ENCODE data around the gene UNKL. TPM values are rescaled to one million over a fixed set of nuclear protein-coding genes. Genes with fewer than 3 reads are reported as not detected.
A peak's percentile ranks its signal among the peaks of the same experiment; 100 is the strongest.

The UNKL gene
- total and polyA plus RNA-seq, 4 donors, result 7.9 to 31.2 (median 16.9) TPM

- H3K27me3 ChIP-seq (ENCODE audit: control insufficient read depth in 3 of 3, insufficient read depth in 3 of 3, low read length in 2 of 3), result no peaks in the 10 kb centered on the region
- no peaks in the 10 kb centered on the region for H3K36me3 ChIP-seq (ENCODE audit: control insufficient read depth in 4 of 4, insufficient read depth in 4 of 4, low read length in 4 of 4)
- no peak overlapping the region for H3K9ac ChIP-seq (ENCODE audit: insufficient read depth in 1 of 2, low read length in 2 of 2)
- peak in 1 of 3 donors; percentile 8 for DNase-seq
- no peaks in the 10 kb centered on the region for H3K9me3 ChIP-seq (ENCODE audit: control insufficient read depth in 4 of 4, insufficient read depth in 3 of 4, low read length in 3 of 4)
- TF ChIP-seq, protein P1, sequence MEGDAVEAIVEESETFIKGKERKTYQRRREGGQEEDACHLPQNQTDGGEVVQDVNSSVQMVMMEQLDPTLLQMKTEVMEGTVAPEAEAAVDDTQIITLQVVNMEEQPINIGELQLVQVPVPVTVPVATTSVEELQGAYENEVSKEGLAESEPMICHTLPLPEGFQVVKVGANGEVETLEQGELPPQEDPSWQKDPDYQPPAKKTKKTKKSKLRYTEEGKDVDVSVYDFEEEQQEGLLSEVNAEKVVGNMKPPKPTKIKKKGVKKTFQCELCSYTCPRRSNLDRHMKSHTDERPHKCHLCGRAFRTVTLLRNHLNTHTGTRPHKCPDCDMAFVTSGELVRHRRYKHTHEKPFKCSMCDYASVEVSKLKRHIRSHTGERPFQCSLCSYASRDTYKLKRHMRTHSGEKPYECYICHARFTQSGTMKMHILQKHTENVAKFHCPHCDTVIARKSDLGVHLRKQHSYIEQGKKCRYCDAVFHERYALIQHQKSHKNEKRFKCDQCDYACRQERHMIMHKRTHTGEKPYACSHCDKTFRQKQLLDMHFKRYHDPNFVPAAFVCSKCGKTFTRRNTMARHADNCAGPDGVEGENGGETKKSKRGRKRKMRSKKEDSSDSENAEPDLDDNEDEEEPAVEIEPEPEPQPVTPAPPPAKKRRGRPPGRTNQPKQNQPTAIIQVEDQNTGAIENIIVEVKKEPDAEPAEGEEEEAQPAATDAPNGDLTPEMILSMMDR (IDR thresholded peaks at IDR 0.05; ENCODE audit: control extremely low read depth, extremely low read depth), result no peak
- H3K4me1 ChIP-seq (ENCODE audit: control insufficient read depth in 5 of 5, insufficient read depth in 5 of 5, low read length in 5 of 5), result peaks cover 0 to 27% (median 0%) of the 10 kb centered on the region in 5 donors
- no peak overlapping the region for H3K4me3 ChIP-seq
- H3K27ac ChIP-seq (ENCODE audit: low read depth in 1 of 2, low read length in 1 of 2), result no peak overlapping the region
- no peak for ATAC-seq (ENCODE audit: insufficient read depth, low FRiP score)
- WGBS, 2 donors, result 94 to 97% methylated on average over 28 to 40 of the region's 40 CpGs
These were observed 20.4 kb upstream of the UNKL start for GRCh38 chr16:1434644-1435592.

DNA sequence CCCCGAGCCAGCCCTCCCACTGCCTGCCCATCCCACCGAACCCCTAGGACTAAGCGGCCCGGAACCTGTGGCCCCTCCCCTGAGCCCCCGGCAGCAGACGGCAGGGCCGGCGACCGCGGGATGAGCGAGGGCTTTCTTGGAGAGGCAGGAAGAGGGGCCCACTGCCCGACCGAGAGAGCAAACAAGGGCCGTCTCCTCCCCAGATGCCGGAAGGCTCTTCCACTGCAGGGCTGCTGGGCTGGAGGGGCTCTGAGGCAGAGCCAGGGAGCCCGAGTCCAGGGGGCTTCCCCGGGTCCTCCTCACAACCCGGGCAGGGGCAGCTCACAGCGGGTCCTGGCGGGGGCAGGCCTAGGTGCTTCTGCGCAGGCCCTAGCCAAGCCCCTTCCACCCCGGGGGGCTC lies 19.3 kb upstream of the UNKL start:
- Histone ChIP-seq H3K9ac (ENCODE audit: insufficient read depth in 1 of 2, low read length in 2 of 2) (no peak overlapping the region), H3K4me1 (ENCODE audit: control insufficient read depth in 5 of 5, insufficient read depth in 5 of 5, low read length in 5 of 5) (peaks cover 0 to 39% (median 0%) of the 10 kb centered on the region in 5 donors), H3K9me3 (ENCODE audit: control insufficient read depth in 4 of 4, insufficient read depth in 3 of 4, low read length in 3 of 4) (no peaks in the 10 kb centered on the region), H3K4me3 (no peak overlapping the region), H3K36me3 (ENCODE audit: control insufficient read depth in 4 of 4, insufficient read depth in 4 of 4, low read length in 4 of 4) (no peaks in the 10 kb centered on the region), H3K27ac (ENCODE audit: low read depth in 1 of 2, low read length in 1 of 2) (no peak overlapping the region), H3K27me3 (ENCODE audit: control insufficient read depth in 3 of 3, insufficient read depth in 3 of 3, low read length in 2 of 3) (no peaks in the 10 kb centered on the region)
- ATAC-seq (ENCODE audit: insufficient read depth, low FRiP score), result no peak
- TF ChIP-seq, protein P1 (IDR thresholded peaks at IDR 0.05; ENCODE audit: control extremely low read depth, extremely low read depth), result no peak
- 42 to 49% methylated on average over 20 to 22 of the region's 22 CpGs for WGBS, 2 donors
- no peak for DNase-seq

DNA sequence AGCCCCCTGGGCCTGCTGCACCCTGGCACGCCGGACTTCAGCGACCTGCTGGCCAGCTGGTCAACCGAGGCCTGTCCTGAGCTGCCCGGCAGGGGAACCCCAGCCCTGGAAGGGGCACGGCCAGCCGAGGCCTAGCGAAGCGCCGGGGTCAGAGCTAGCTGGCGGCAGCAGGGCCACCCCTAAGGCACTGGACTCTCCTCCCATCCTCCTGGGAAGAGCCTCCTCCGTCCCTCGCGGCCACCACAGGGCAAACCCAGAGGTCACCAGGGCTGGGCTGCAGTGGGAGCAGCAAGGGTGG lies 18.7 kb upstream of the UNKL start:
- H3K9me3 ChIP-seq (ENCODE audit: control insufficient read depth in 4 of 4, insufficient read depth in 3 of 4, low read length in 3 of 4), result no peaks in the 10 kb centered on the region
- ATAC-seq (ENCODE audit: insufficient read depth, low FRiP score) (no peak), DNase-seq (no peak)
- no peaks in the 10 kb centered on the region for H3K27me3 ChIP-seq (ENCODE audit: control insufficient read depth in 3 of 3, insufficient read depth in 3 of 3, low read length in 2 of 3)
- no peaks in the 10 kb centered on the region for H3K36me3 ChIP-seq (ENCODE audit: control insufficient read depth in 4 of 4, insufficient read depth in 4 of 4, low read length in 4 of 4)
- H3K9ac ChIP-seq (ENCODE audit: insufficient read depth in 1 of 2, low read length in 2 of 2), result no peak overlapping the region
- no peak overlapping the region for H3K27ac ChIP-seq (ENCODE audit: low read depth in 1 of 2, low read length in 1 of 2)
- peaks cover 0 to 39% (median 0%) of the 10 kb centered on the region in 5 donors for H3K4me1 ChIP-seq (ENCODE audit: control insufficient read depth in 5 of 5, insufficient read depth in 5 of 5, low read length in 5 of 5)
- 82 to 88% methylated on average over 14 of the region's 14 CpGs for WGBS, 2 donors
- TF ChIP-seq, protein P1 (IDR thresholded peaks at IDR 0.05; ENCODE audit: control extremely low read depth, extremely low read depth), result no peak
- no peak overlapping the region for H3K4me3 ChIP-seq
